PFSK-1 (cell line): ENCODE data around the gene NFIL3.

Experiments used
- POLR2AphosphoS5 ChIP-seq: IDR thresholded peaks from 2 replicates; pipeline ENCODE4 v1.6.1; 2012; ENCODE audit warnings: low read depth, mild to moderate bottlenecking, control low read depth, low read length, moderate library complexity
- TAF1 ChIP-seq: IDR thresholded peaks from 2 replicates; pipeline ENCODE4 v1.6.1; 2012; ENCODE audit warnings: low read length, control low read depth, borderline replicate concordance; ENCODE audit not compliant: insufficient read depth
- TF ChIP-seq, protein P1 (sequence below), 2 experiments: IDR thresholded peaks; 2 replicates each; pipeline versions ENCODE4 v1.6.1 to v1.8.0; 2011 to 2012; ENCODE audit warnings: low read depth in 2 of 2, low read length in 2 of 2, control low read depth in 1 of 2, inconsistent platforms in 1 of 2, mild to moderate bottlenecking in 1 of 2, moderate library complexity in 1 of 2; ENCODE audit not compliant: insufficient read depth in 1 of 2

DNA sequence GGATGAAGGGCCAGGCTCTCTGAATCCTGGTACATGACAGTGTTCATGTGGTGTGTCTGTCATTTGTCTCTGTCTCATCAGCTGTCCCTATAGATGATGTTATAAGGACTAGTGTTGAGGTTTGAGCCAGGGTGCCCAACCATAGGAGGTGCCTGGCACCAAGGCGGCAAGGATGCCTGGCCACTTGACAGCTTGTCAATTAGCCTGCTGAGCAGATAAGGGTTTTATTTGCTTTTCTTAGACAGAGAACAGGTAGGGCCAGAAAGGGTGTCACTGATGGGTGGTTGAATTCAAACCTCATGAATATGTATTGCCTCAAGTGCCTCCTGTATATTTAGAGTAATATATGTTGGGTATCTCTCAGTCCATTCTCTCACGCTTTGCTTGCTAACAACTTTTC, 31.8 kb downstream of the NFIL3 start:
- TF ChIP-seq POLR2AphosphoS5 (no peak), TAF1 (no peak)
- TF ChIP-seq, protein P1, sequence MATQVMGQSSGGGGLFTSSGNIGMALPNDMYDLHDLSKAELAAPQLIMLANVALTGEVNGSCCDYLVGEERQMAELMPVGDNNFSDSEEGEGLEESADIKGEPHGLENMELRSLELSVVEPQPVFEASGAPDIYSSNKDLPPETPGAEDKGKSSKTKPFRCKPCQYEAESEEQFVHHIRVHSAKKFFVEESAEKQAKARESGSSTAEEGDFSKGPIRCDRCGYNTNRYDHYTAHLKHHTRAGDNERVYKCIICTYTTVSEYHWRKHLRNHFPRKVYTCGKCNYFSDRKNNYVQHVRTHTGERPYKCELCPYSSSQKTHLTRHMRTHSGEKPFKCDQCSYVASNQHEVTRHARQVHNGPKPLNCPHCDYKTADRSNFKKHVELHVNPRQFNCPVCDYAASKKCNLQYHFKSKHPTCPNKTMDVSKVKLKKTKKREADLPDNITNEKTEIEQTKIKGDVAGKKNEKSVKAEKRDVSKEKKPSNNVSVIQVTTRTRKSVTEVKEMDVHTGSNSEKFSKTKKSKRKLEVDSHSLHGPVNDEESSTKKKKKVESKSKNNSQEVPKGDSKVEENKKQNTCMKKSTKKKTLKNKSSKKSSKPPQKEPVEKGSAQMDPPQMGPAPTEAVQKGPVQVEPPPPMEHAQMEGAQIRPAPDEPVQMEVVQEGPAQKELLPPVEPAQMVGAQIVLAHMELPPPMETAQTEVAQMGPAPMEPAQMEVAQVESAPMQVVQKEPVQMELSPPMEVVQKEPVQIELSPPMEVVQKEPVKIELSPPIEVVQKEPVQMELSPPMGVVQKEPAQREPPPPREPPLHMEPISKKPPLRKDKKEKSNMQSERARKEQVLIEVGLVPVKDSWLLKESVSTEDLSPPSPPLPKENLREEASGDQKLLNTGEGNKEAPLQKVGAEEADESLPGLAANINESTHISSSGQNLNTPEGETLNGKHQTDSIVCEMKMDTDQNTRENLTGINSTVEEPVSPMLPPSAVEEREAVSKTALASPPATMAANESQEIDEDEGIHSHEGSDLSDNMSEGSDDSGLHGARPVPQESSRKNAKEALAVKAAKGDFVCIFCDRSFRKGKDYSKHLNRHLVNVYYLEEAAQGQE (IDR thresholded peaks at IDR 0.05; ENCODE audit: insufficient read depth in 1 of 2, low read depth in 2 of 2, low read length in 2 of 2) = no peak
